Measurements from ENCODE around the gene PSMC3. TPM values are rescaled to one million over a fixed set of nuclear protein-coding genes. Genes with fewer than 3 reads are reported as not detected.

The PSMC3 gene
- total and polyA plus RNA-seq, 4 donors = 61.6 to 192 (median 141) TPM

- DNase-seq (peak in 1 of 3 donors; percentile 12), ATAC-seq (ENCODE audit: insufficient read depth, low FRiP score) (no peak)
- Histone ChIP-seq H3K9me3 (ENCODE audit: control insufficient read depth in 4 of 4, insufficient read depth in 3 of 4, low read length in 3 of 4) (no peaks in the 10 kb centered on the region), H3K27ac (ENCODE audit: low read depth in 1 of 2, low read length in 1 of 2) (no peak overlapping the region), H3K9ac (ENCODE audit: insufficient read depth in 1 of 2, low read length in 2 of 2) (no peak overlapping the region), H3K27me3 (ENCODE audit: control insufficient read depth in 3 of 3, insufficient read depth in 3 of 3, low read length in 2 of 3) (no peaks in the 10 kb centered on the region), H3K4me3 (no peak overlapping the region), H3K4me1 (ENCODE audit: control insufficient read depth in 5 of 5, insufficient read depth in 5 of 5, low read length in 5 of 5) (peaks cover 0 to 15% (median 8%) of the 10 kb centered on the region in 5 donors), H3K36me3 (ENCODE audit: control insufficient read depth in 4 of 4, insufficient read depth in 4 of 4, low read length in 4 of 4) (no peaks in the 10 kb centered on the region)
- WGBS, 2 donors = 94 to 100% methylated on average over 1 of the region's 1 CpG
- TF ChIP-seq CTCF (IDR thresholded peaks at IDR 0.05; ENCODE audit: control extremely low read depth, extremely low read depth) = no peak
Observed at GRCh38 chr11:47398551-47398950, 27.7 kb downstream of the PSMC3 start.

- WGBS, 2 donors = 91 to 93% methylated on average over 3 of the region's 3 CpGs
- peak in 1 of 3 donors; percentile 2 for DNase-seq
- H3K4me1 ChIP-seq (ENCODE audit: control insufficient read depth in 5 of 5, insufficient read depth in 5 of 5, low read length in 5 of 5) = peaks cover 0 to 19% (median 8%) of the 10 kb centered on the region in 5 donors
Observed at GRCh38 chr11:47398011-47398410, 28.2 kb downstream of the PSMC3 start.

DNA sequence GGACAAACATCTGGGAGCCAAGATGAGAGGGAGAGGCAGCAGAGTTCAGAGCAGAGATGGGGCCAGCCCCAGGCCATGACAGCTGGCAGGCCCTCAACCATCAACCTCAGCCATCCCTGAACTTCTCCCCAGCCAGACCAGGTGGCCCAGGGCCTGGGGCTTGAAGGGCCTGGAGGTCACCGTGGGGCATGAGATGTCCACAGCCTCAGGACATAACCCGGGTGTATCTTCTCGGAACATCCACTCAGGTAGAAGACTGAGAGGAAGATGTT, 30.3 kb downstream of the PSMC3 start:
- peak in 1 of 3 donors; percentile 8 for DNase-seq
- Histone ChIP-seq H3K4me1 (ENCODE audit: control insufficient read depth in 5 of 5, insufficient read depth in 5 of 5, low read length in 5 of 5) (peaks cover 0 to 23% (median 8%) of the 10 kb centered on the region in 5 donors), H3K4me3 (no peak overlapping the region), H3K9ac (ENCODE audit: insufficient read depth in 1 of 2, low read length in 2 of 2) (no peak overlapping the region), H3K36me3 (ENCODE audit: control insufficient read depth in 4 of 4, insufficient read depth in 4 of 4, low read length in 4 of 4) (no peaks in the 10 kb centered on the region), H3K27me3 (ENCODE audit: control insufficient read depth in 3 of 3, insufficient read depth in 3 of 3, low read length in 2 of 3) (no peaks in the 10 kb centered on the region), H3K9me3 (ENCODE audit: control insufficient read depth in 4 of 4, insufficient read depth in 3 of 4, low read length in 3 of 4) (no peaks in the 10 kb centered on the region), H3K27ac (ENCODE audit: low read depth in 1 of 2, low read length in 1 of 2) (peak overlapping the region in 1 of 2 donors; percentile 98)
- 91 to 92% methylated on average over 3 of the region's 3 CpGs for WGBS, 2 donors
- no peak for ATAC-seq (ENCODE audit: insufficient read depth, low FRiP score)
- no peak for TF ChIP-seq CTCF (IDR thresholded peaks at IDR 0.05; ENCODE audit: control extremely low read depth, extremely low read depth)

More at GRCh38 chr11:47398011-47398410, 28.2 kb downstream of the PSMC3 start:
- ATAC-seq (ENCODE audit: insufficient read depth, low FRiP score) = no peak
- H3K27ac ChIP-seq (ENCODE audit: low read depth in 1 of 2, low read length in 1 of 2) = no peak overlapping the region
- H3K27me3 ChIP-seq (ENCODE audit: control insufficient read depth in 3 of 3, insufficient read depth in 3 of 3, low read length in 2 of 3) = no peaks in the 10 kb centered on the region
- H3K36me3 ChIP-seq (ENCODE audit: control insufficient read depth in 4 of 4, insufficient read depth in 4 of 4, low read length in 4 of 4) = no peaks in the 10 kb centered on the region
- TF ChIP-seq CTCF (IDR thresholded peaks at IDR 0.05; ENCODE audit: control extremely low read depth, extremely low read depth) = no peak
- H3K4me3 ChIP-seq = no peak overlapping the region
- H3K9ac ChIP-seq (ENCODE audit: insufficient read depth in 1 of 2, low read length in 2 of 2) = no peak overlapping the region
- no peaks in the 10 kb centered on the region for H3K9me3 ChIP-seq (ENCODE audit: control insufficient read depth in 4 of 4, insufficient read depth in 3 of 4, low read length in 3 of 4)
